ENCODE data around the gene VPS26B. TPM values are rescaled to one million over a fixed set of nuclear protein-coding genes. Genes with fewer than 3 reads are reported as not detected.

Gene VPS26B
- total and polyA plus RNA-seq, 9 of the 15 experiments (the other 6 are each of a cell fraction or from before 2014, with no cell fraction given) = 3.5 to 43.3 (median 27.4) TPM

DNA sequence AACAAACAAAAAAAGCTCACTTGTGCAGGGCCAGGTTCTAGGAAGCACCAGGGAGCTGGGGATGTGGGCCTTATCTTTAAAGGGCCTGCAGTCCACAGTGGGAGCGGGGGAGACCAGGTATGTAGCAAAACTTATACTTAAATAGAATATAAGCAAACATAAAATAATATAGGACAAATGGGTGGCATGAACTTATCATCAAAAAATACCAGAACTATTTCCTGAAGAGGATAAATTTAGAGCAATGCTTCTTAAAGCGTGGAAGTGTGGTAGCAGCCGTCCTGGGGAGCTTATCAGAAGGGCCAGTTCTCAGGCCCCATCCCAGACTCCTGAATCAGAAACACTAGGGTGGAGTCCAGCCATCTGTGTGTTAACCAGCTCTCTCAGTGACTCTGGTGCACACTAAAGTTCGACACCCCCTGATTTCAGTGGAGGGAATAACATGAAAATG lies 9.3 kb downstream of the VPS26B start (continued):
- TF ChIP-seq SRSF1 (IDR thresholded peaks at IDR 0.05; ENCODE audit: low read depth, low read length) (no peak), PURB (CRISPR knock-in tag; IDR thresholded peaks at IDR 0.05; ENCODE audit: low read depth) (no peak), CBX1 (IDR thresholded peaks at IDR 0.05; ENCODE audit: low read depth) (no peak), KDM4B (IDR thresholded peaks at IDR 0.05; ENCODE audit: borderline replicate concordance in 2 of 2, low read depth in 1 of 2) (no peak), PCBP1 (IDR thresholded peaks at IDR 0.05; ENCODE audit: low read depth, low read length, poor library complexity, severe bottlenecking) (no peak), ATF1 (CRISPR knock-in tag; IDR thresholded peaks at IDR 0.05) (no peak), ATF1 (tag; IDR thresholded peaks at IDR 0.05) (no peak), SRF (CRISPR knock-in tag; IDR thresholded peaks at IDR 0.05) (0 out of 4 replicates have a peak, but pooled peaks of 1 of the 2 experiments have one; percentile 27), ZNF232 (CRISPR knock-in tag; IDR thresholded peaks at IDR 0.05) (no peak), CREM (IDR thresholded peaks at IDR 0.05; ENCODE audit: low read depth) (no peak), ATF2 (CRISPR knock-in tag; IDR thresholded peaks at IDR 0.05) (no peak), KDM1A (IDR thresholded peaks at IDR 0.05) (peak; percentile 53 to 62; a peak in 2 of 4 replicates), STAG1 (CRISPR knock-in tag; IDR thresholded peaks at IDR 0.05; ENCODE audit: borderline replicate concordance) (no peak), TRIM24 (IDR thresholded peaks at IDR 0.05) (no peak), ZNF280B (CRISPR knock-in tag; IDR thresholded peaks at IDR 0.05) (no peak), SETDB1 (IDR thresholded peaks at IDR 0.05; ENCODE audit: low read length) (no peak), KDM5B (IDR thresholded peaks at IDR 0.05; ENCODE audit: insufficient replicate concordance, low read depth, low read length) (no peak), HMG20B (CRISPR knock-in tag; IDR thresholded peaks at IDR 0.05) (no peak), ZNF561 (CRISPR knock-in tag; conservative IDR thresholded peaks at IDR 0.05) (no peak), TRIM25 (IDR thresholded peaks at IDR 0.05; ENCODE audit: borderline replicate concordance) (no peak), MAZ (CRISPR knock-in tag; conservative IDR thresholded peaks at IDR 0.05 in 1 of 2, IDR thresholded peaks at IDR 0.05 in 1 of 2) (peak in 1 of 2 experiments; percentile 48; a peak in 1 of 4 replicates)
- TF ChIP-seq, protein P1, sequence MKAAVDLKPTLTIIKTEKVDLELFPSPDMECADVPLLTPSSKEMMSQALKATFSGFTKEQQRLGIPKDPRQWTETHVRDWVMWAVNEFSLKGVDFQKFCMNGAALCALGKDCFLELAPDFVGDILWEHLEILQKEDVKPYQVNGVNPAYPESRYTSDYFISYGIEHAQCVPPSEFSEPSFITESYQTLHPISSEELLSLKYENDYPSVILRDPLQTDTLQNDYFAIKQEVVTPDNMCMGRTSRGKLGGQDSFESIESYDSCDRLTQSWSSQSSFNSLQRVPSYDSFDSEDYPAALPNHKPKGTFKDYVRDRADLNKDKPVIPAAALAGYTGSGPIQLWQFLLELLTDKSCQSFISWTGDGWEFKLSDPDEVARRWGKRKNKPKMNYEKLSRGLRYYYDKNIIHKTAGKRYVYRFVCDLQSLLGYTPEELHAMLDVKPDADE (conservative IDR thresholded peaks at IDR 0.05; ENCODE audit: control insufficient read depth, low read depth, low read length) = no peak
- TF ChIP-seq, protein P2, sequence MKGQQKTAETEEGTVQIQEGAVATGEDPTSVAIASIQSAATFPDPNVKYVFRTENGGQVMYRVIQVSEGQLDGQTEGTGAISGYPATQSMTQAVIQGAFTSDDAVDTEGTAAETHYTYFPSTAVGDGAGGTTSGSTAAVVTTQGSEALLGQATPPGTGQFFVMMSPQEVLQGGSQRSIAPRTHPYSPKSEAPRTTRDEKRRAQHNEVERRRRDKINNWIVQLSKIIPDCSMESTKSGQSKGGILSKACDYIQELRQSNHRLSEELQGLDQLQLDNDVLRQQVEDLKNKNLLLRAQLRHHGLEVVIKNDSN (CRISPR knock-in tag; IDR thresholded peaks at IDR 0.05) = no peak

Measured in K562 (cell line).